T-cell (primary cell): ENCODE results near the gene GOLGA2. TPM values are rescaled to one million over a fixed set of nuclear protein-coding genes. Genes with fewer than 3 reads are reported as not detected.

ENCODE experiments used
- ATAC-seq, 4 experiments: fragments of 200-7000 bp in 3 of 4; fragments of 150-1000 bp in 1 of 4; cut with Tn5 transposase; replicated peaks in 1 of 4; 1 replicate in 3 of 4; 2 replicates in 1 of 4; pipeline ENCODE4 v1.10.0; 2021; ENCODE audit warnings: moderate library complexity in 3 of 4, mild to moderate bottlenecking in 2 of 4, moderate number of reproducible peaks in 1 of 4
- CTCF ChIA-PET, 2 donors: fragments of 300-600 bp; sonication (Branson Sonifier 250); formaldehyde crosslinking; loops; one replicate each; lab custom pipeline; 2022; ENCODE audit warnings: antibody characterized with exemption in 2 of 2; lab: Charles Lee
- POLR2A ChIA-PET, 2 donors: fragments of 300-600 bp; sonication (Branson Sonifier 250); formaldehyde crosslinking; loops; one replicate each; lab custom pipeline; 2022; ENCODE audit warnings: antibody characterized with exemption in 2 of 2; lab: Charles Lee
- DNase-seq, 35 experiments: peaks; one replicate each; pipeline versions ENCODE4 v3.0.0 to v3.0.0-alpha.2; 2013 to 2023
- H3K27ac ChIP-seq: one replicate; pipeline ENCODE4 v1.5.1; 2013; ENCODE audit warnings: low read length
- H3K27me3 ChIP-seq, 2 experiments: replicated peaks in 1 of 2; 1 replicate in 1 of 2; 2 replicates in 1 of 2; pipeline versions ENCODE4 v1.6.1 to v1.7.0; 2013; ENCODE audit warnings: low read length in 1 of 2, mixed read lengths in 1 of 2; ENCODE audit not compliant: control insufficient read depth in 2 of 2, insufficient read depth in 2 of 2; ENCODE audit errors: extremely low read depth in 1 of 2
- H3K36me3 ChIP-seq, 2 donors: 1 replicate in 1 of 2; 2 replicates in 1 of 2; pipeline versions ENCODE4 v1.6.1 to v1.7.0; 2013; ENCODE audit warnings: low read length in 1 of 2; ENCODE audit not compliant: control insufficient read depth in 2 of 2, insufficient read depth in 1 of 2; ENCODE audit errors: extremely low read depth in 1 of 2
- H3K4me1 ChIP-seq, 2 experiments: 1 replicate in 1 of 2; 2 replicates in 1 of 2; pipeline versions ENCODE4 v1.6.1 to v1.7.0; 2013; ENCODE audit warnings: low read length in 2 of 2, mixed read lengths in 1 of 2; ENCODE audit not compliant: insufficient read depth in 2 of 2, control insufficient read depth in 1 of 2; ENCODE audit errors: extremely low read depth in 1 of 2
- H3K4me3 ChIP-seq, 2 donors: 1 replicate in 1 of 2; 2 replicates in 1 of 2; pipeline versions ENCODE4 v1.5.1 to v1.7.0; 2013; ENCODE audit warnings: mild to moderate bottlenecking in 2 of 2, low read length in 1 of 2, moderate library complexity in 1 of 2; ENCODE audit not compliant: control insufficient read depth in 1 of 2; ENCODE audit errors: extremely low read depth in 1 of 2
- H3K9me3 ChIP-seq: 2 replicates; pipeline ENCODE4 v1.7.0; 2013
- H3K27ac Mint-ChIP-seq, 2 donors: one replicate each; pipeline ENCODE4 v1.8.0; 2020 to 2021; ENCODE audit warnings: mild to moderate bottlenecking in 2 of 2, mixed read lengths in 2 of 2
- H3K27me3 Mint-ChIP-seq, 2 donors: one replicate each; pipeline ENCODE4 v1.8.0; 2021 to 2022; ENCODE audit warnings: mixed read lengths in 2 of 2
- H3K36me3 Mint-ChIP-seq: one replicate; pipeline ENCODE4 v1.8.0; 2021; ENCODE audit warnings: mixed read lengths
- H3K4me1 Mint-ChIP-seq, 3 donors: one replicate each; pipeline ENCODE4 v1.8.0; 2020 to 2022; ENCODE audit warnings: mixed read lengths in 3 of 3, mild to moderate bottlenecking in 1 of 3
- H3K4me3 Mint-ChIP-seq, 3 donors: one replicate each; pipeline ENCODE4 v1.8.0; 2020 to 2022; ENCODE audit warnings: mild to moderate bottlenecking in 3 of 3, mixed read lengths in 3 of 3, moderate library complexity in 3 of 3
- H3K9me3 Mint-ChIP-seq, 3 donors: one replicate each; pipeline ENCODE4 v1.8.0; 2020 to 2022; ENCODE audit warnings: mixed read lengths in 3 of 3
- WGBS: methylation state at CpG from one replicate; pipeline ENCODE4 v1.1.5; 2013; ENCODE audit warnings: missing lambda C conversion rate; ENCODE audit not compliant: insufficient coverage; 5-methylcytosine and 5-hydroxymethylcytosine counted together
- total RNA-seq, 35 experiments: library from RNA in 6 of 35; stranded (reverse) in 6 of 35; fragments of 120-200 nt in 1 of 35; gene quantifications; one replicate each; pipeline versions ENCODE4 v1.2.1 to v1.2.4 and lab custom pipeline; 2013 to 2026

GOLGA2 gene
- total RNA-seq, 5 donors from 2014 or later (not counting 1 experiment from before 2014, with no cell fraction given) = 49.6 to 71.3 (median 60.5) TPM

GRCh38 chr9:128309551-128309950 is 33.7 kb upstream of the GOLGA2 start:
- 98% methylated on average over 6 of the region's 16 CpGs for whole genome bisulfite sequencing
- no peaks in the 10 kb centered on the region for H3K4me1 ChIP-seq
- no peaks in the 10 kb centered on the region for H3K27me3 ChIP-seq
- H3K36me3 ChIP-seq = peaks cover 17 to 39% of the 10 kb centered on the region in 2 donors
- Mint-ChIP-seq H3K4me3 (no peak overlapping the region), H3K4me1 (no peaks in the 10 kb centered on the region), H3K36me3 (peaks cover 21% of the 10 kb centered on the region), H3K27ac (no peak overlapping the region), H3K9me3 (no peaks in the 10 kb centered on the region), H3K27me3 (no peaks in the 10 kb centered on the region)
- H3K27ac ChIP-seq = no peak overlapping the region
- ChIA-PET POLR2A (interaction anchor here (0.5 to 0.6 kb wide), 2 partner anchors 18 to 21 kb away, joined by 4 to 6 read pairs; no protein-coding TSS in a partner anchor), CTCF (no interaction called here)
- DNase-seq (no peak), ATAC-seq (no peak)
- no peak overlapping the region for H3K4me3 ChIP-seq
- no peaks in the 10 kb centered on the region for H3K9me3 ChIP-seq

GRCh38 chr9:128304971-128305288 is 29.1 kb upstream of the GOLGA2 start:
- Mint-ChIP-seq H3K9me3 (no peaks in the 10 kb centered on the region), H3K4me1 (no peaks in the 10 kb centered on the region), H3K27me3 (no peaks in the 10 kb centered on the region), H3K4me3 (no peak overlapping the region), H3K36me3 (peaks cover 9% of the 10 kb centered on the region), H3K27ac (no peak overlapping the region)
- no peak for ATAC-seq
- Histone ChIP-seq H3K4me1 (no peaks in the 10 kb centered on the region), H3K4me3 (no peak overlapping the region), H3K9me3 (no peaks in the 10 kb centered on the region), H3K36me3 (peaks cover 13% of the 10 kb centered on the region in 2 donors), H3K27me3 (no peaks in the 10 kb centered on the region), H3K27ac (no peak overlapping the region)
- no peak for DNase-seq
- WGBS = 86% methylated on average over 1 of the region's 5 CpGs
- CTCF ChIA-PET = no interaction called here
- POLR2A ChIA-PET = interaction anchor here in 1 of 2 donors (0.6 kb wide), 1 partner anchor 37 kb away, joined by 10 read pairs; no protein-coding TSS in a partner anchor

GRCh38 chr9:128304136-128304970 is 28.5 kb upstream of the GOLGA2 start:
- Histone ChIP-seq H3K4me3 (no peak overlapping the region), H3K27ac (no peak overlapping the region), H3K36me3 (peaks cover 7 to 8% of the 10 kb centered on the region in 2 donors), H3K9me3 (no peaks in the 10 kb centered on the region), H3K27me3 (no peaks in the 10 kb centered on the region), H3K4me1 (no peaks in the 10 kb centered on the region)
- WGBS = 80% methylated on average over 4 of the region's 9 CpGs
- POLR2A ChIA-PET = interaction anchor here in 1 of 2 donors (0.6 kb wide), 1 partner anchor 11 kb away, joined by 9 read pairs; no protein-coding TSS in a partner anchor
- no peak overlapping the region for H3K27ac Mint-ChIP-seq
- H3K27me3 Mint-ChIP-seq = no peaks in the 10 kb centered on the region
- DNase-seq = no peak
- CTCF ChIA-PET = no interaction called here
- H3K9me3 Mint-ChIP-seq = no peaks in the 10 kb centered on the region
- H3K36me3 Mint-ChIP-seq = peaks cover 7% of the 10 kb centered on the region
- ATAC-seq = no peak
- H3K4me1 Mint-ChIP-seq = no peaks in the 10 kb centered on the region
- no peak overlapping the region for H3K4me3 Mint-ChIP-seq

GRCh38 chr9:128298535-128299482 is 23.0 kb upstream of the GOLGA2 start:
- Mint-ChIP-seq H3K27me3 (no peaks in the 10 kb centered on the region), H3K4me1 (peaks cover 0 to 1% (median 0%) of the 10 kb centered on the region in 3 donors), H3K36me3 (no peaks in the 10 kb centered on the region), H3K9me3 (no peaks in the 10 kb centered on the region), H3K4me3 (no peak overlapping the region), H3K27ac (no peak overlapping the region)
- ChIA-PET POLR2A (no interaction called here), CTCF (no interaction called here)
- H3K27me3 ChIP-seq = no peaks in the 10 kb centered on the region
- ATAC-seq (no peak), DNase-seq (no peak)
- no peak overlapping the region for H3K4me3 ChIP-seq
- no peaks in the 10 kb centered on the region for H3K9me3 ChIP-seq
- H3K4me1 ChIP-seq = no peaks in the 10 kb centered on the region
- 93% methylated on average over 6 of the region's 20 CpGs for WGBS
- H3K27ac ChIP-seq = no peak overlapping the region
- no peaks in the 10 kb centered on the region for H3K36me3 ChIP-seq

GRCh38 chr9:128297221-128297773 is 21.5 kb upstream of the GOLGA2 start:
- ChIA-PET CTCF (no interaction called here), POLR2A (no interaction called here)
- H3K4me1 Mint-ChIP-seq = peaks cover 0 to 1% (median 0%) of the 10 kb centered on the region in 3 donors

More at GRCh38 chr9:128297221-128297773, 21.5 kb upstream of the GOLGA2 start:
- DNase-seq (no peak), ATAC-seq (no peak)
- no peaks in the 10 kb centered on the region for H3K9me3 ChIP-seq
- H3K36me3 Mint-ChIP-seq = no peaks in the 10 kb centered on the region
- H3K36me3 ChIP-seq = no peaks in the 10 kb centered on the region
- no peak overlapping the region for H3K27ac ChIP-seq
- H3K27me3 Mint-ChIP-seq = no peaks in the 10 kb centered on the region
- no peak overlapping the region for H3K27ac Mint-ChIP-seq
- WGBS = 91% methylated on average over 1 of the region's 2 CpGs
- H3K4me3 ChIP-seq = no peak overlapping the region
- no peaks in the 10 kb centered on the region for H3K27me3 ChIP-seq
- H3K9me3 Mint-ChIP-seq = no peaks in the 10 kb centered on the region
- no peak overlapping the region for H3K4me3 Mint-ChIP-seq
- no peaks in the 10 kb centered on the region for H3K4me1 ChIP-seq
